HEK293 (cell line): ENCODE data around the gene TMEM9B.

Source experiments
- CTCF ChIA-PET: fragments of 350-600 bp; formaldehyde crosslinking; extraction: SDS; loops from one replicate; lab custom pipeline; 2021; ENCODE audit warnings: antibody characterized with exemption; lab: Yijun Ruan, JAX
- POLR2A ChIA-PET: fragments of 300-600 bp; formaldehyde crosslinking; extraction: SDS; loops from one replicate; lab custom pipeline; 2020; ENCODE audit warnings: antibody characterized with exemption, inconsistent platforms; lab: Yijun Ruan, JAX
- H3K27ac ChIP-seq: fragments of 200-500 bp; sonication (Bioruptor generic); 2 replicates; pipeline ENCODE4 v1.5.1; 2014; ENCODE audit warnings: low read depth, low read length, control low read depth, inconsistent platforms; ENCODE audit errors: extremely low read depth
- H3K36me3 ChIP-seq, 2 experiments: fragments of 200-500 bp in 1 of 2; sonication (Bioruptor generic) in 1 of 2; 1 replicate in 1 of 2; 2 replicates in 1 of 2; pipeline ENCODE4 v1.5.1; 2014 to 2017; ENCODE audit warnings: inconsistent platforms in 2 of 2, low read length in 2 of 2; ENCODE audit not compliant: control insufficient read depth in 2 of 2, insufficient read depth in 1 of 2
- H3K4me1 ChIP-seq: fragments of 200-500 bp; sonication (Bioruptor generic); 2 replicates; pipeline ENCODE4 v1.5.1; 2014; ENCODE audit warnings: mild to moderate bottlenecking, low read length, inconsistent platforms; ENCODE audit not compliant: control insufficient read depth, insufficient read depth
- H3K4me3 ChIP-seq: 2 replicates; pipeline ENCODE4 v1.5.1; 2011; ENCODE audit warnings: low read depth, mild to moderate bottlenecking, control low read depth, low read length, moderate library complexity
- H3K9me3 ChIP-seq: fragments of 200-500 bp; sonication (Bioruptor generic); 2 replicates; pipeline ENCODE4 v1.5.1; 2014; ENCODE audit warnings: low read depth, low read length, inconsistent platforms; ENCODE audit not compliant: control insufficient read depth, insufficient read depth
- GLI2 ChIP-seq: fragments of 450-650 bp; formaldehyde crosslinking; IDR thresholded peaks from 2 replicates; pipeline ENCODE4; 2017; ENCODE audit warnings: missing biosample characterization, missing genetic modification characterization, low read depth, borderline replicate concordance
- MEIS1 ChIP-seq: sonication (generic); formaldehyde crosslinking; IDR thresholded peaks from 2 replicates; pipeline ENCODE4 v1.8.1; 2022; ENCODE audit warnings: missing genetic modification reagents, mild to moderate bottlenecking, borderline replicate concordance
- ZNF140 ChIP-seq: fragments of 450-650 bp; formaldehyde crosslinking; IDR thresholded peaks from 2 replicates; pipeline ENCODE4 v1.5.1; 2016; ENCODE audit warnings: missing biosample characterization, missing genetic modification characterization
- ZNF184 ChIP-seq: fragments of 450-650 bp; IDR thresholded peaks from 2 replicates; pipeline ENCODE4 v1.5.1; 2018; ENCODE audit warnings: missing biosample characterization, mild to moderate bottlenecking, missing genetic modification characterization
- ZNF302 ChIP-seq: fragments of 450-650 bp; formaldehyde crosslinking; IDR thresholded peaks from 2 replicates; pipeline ENCODE4 v1.5.1; 2016; ENCODE audit warnings: missing biosample characterization, missing genetic modification characterization, low read depth
- ZNF433 ChIP-seq: fragments of 450-650 bp; formaldehyde crosslinking; IDR thresholded peaks from 2 replicates; pipeline ENCODE4 v1.5.1; 2016; ENCODE audit warnings: missing biosample characterization, missing genetic modification characterization, low read depth
- ZNF48 ChIP-seq: fragments of 450-650 bp; formaldehyde crosslinking; IDR thresholded peaks from 2 replicates; pipeline ENCODE4 v1.5.1; 2016; ENCODE audit warnings: missing biosample characterization, missing genetic modification characterization
- ZNF558 ChIP-seq: fragments of 450-650 bp; formaldehyde crosslinking; IDR thresholded peaks from 2 replicates; pipeline ENCODE4 v1.5.1; 2016; ENCODE audit warnings: missing biosample characterization, missing genetic modification characterization
- ZNF600 ChIP-seq: fragments of 450-650 bp; formaldehyde crosslinking; IDR thresholded peaks from 2 replicates; pipeline ENCODE4 v1.5.1; 2016; ENCODE audit warnings: missing biosample characterization, missing genetic modification characterization
- TF ChIP-seq, protein P1 (sequence below): fragments of 450-650 bp; formaldehyde crosslinking; IDR thresholded peaks from 2 replicates; pipeline ENCODE4 v1.5.1; 2016; ENCODE audit warnings: missing biosample characterization, missing genetic modification characterization
- TF ChIP-seq, protein P2 (sequence below): fragments of 450-650 bp; formaldehyde crosslinking; IDR thresholded peaks from 2 replicates; pipeline ENCODE4 v1.5.1; 2016; ENCODE audit warnings: missing biosample characterization, missing genetic modification characterization
- TF ChIP-seq, protein P3 (sequence below): fragments of 450-650 bp; formaldehyde crosslinking; IDR thresholded peaks from 2 replicates; pipeline ENCODE4 v1.5.1; 2016; ENCODE audit warnings: missing biosample characterization, missing genetic modification characterization
- TF ChIP-seq, protein P4 (sequence below): fragments of 450-650 bp; formaldehyde crosslinking; conservative IDR thresholded peaks from 2 replicates; pipeline ENCODE4 v1.5.1; 2016; ENCODE audit warnings: low read depth, missing biosample characterization, missing genetic modification characterization

TMEM9B gene

GRCh38 chr11:8925711-8926110 is 38.5 kb downstream of the TMEM9B start:
- CTCF ChIA-PET = interaction anchor here (1.2 to 1.4 kb wide), 2 partner anchors 10 to 34 kb away, joined by 4 to 7 read pairs; no protein-coding TSS in a partner anchor
- POLR2A ChIA-PET = interaction anchor here (1.4 kb wide), 1 partner anchor 8 kb away, joined by 3 read pairs; no protein-coding TSS in a partner anchor

DNA sequence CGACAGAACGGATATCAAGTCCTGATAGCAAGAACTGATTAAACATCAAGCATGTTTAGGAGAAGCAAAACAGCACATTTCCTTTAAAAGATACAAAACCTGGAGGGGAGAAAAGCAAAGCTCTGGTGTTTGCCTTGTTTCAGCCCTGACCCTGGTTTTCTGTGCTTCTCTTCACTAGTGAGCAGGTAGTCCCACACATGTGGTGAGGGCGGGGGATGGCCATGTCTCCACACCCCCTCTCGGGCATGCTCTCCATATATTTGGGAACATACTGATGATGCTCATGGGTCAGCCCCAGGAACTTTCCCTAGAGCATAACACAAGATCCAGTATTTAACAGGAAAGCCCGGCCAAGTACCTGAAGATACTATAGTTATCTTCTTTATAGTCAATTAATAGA is 41.6 kb downstream of the TMEM9B start:
- ChIA-PET CTCF (interaction anchor here (0.7 to 3.4 kb wide), 3 partner anchors 8 to 48 kb away, joined by 3 to 13 read pairs (median 4); no protein-coding TSS in a partner anchor), POLR2A (interaction anchor here (0.9 to 1.6 kb wide), 2 partner anchors 10 to 11 kb away, joined by 3 read pairs; partner anchors contain the start of genes AKIP1 and C11orf16)
- Histone ChIP-seq H3K27ac (no peak overlapping the region), H3K4me1 (no peaks in the 10 kb centered on the region), H3K36me3 (peaks cover 0 to 90% of the 10 kb centered on the region in 2 experiments; a peak in 2 of 3 replicates), H3K9me3 (no peaks in the 10 kb centered on the region), H3K4me3 (no peak overlapping the region)
- TF ChIP-seq ZNF433 (tag by site-specific recombination) (no peak), MEIS1 (CRISPR knock-in tag) (no peak), ZNF184 (tag by site-specific recombination) (no peak), ZNF48 (tag by site-specific recombination) (no peak), ZNF600 (tag by site-specific recombination) (no peak), ZNF302 (no peak)
- TF ChIP-seq, protein P1, sequence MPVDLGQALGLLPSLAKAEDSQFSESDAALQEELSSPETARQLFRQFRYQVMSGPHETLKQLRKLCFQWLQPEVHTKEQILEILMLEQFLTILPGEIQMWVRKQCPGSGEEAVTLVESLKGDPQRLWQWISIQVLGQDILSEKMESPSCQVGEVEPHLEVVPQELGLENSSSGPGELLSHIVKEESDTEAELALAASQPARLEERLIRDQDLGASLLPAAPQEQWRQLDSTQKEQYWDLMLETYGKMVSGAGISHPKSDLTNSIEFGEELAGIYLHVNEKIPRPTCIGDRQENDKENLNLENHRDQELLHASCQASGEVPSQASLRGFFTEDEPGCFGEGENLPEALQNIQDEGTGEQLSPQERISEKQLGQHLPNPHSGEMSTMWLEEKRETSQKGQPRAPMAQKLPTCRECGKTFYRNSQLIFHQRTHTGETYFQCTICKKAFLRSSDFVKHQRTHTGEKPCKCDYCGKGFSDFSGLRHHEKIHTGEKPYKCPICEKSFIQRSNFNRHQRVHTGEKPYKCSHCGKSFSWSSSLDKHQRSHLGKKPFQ (tag by site-specific recombination) = no peak
- TF ChIP-seq, protein P2, sequence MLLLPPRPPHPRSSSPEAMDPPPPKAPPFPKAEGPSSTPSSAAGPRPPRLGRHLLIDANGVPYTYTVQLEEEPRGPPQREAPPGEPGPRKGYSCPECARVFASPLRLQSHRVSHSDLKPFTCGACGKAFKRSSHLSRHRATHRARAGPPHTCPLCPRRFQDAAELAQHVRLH = no peak
- TF ChIP-seq, protein P3, sequence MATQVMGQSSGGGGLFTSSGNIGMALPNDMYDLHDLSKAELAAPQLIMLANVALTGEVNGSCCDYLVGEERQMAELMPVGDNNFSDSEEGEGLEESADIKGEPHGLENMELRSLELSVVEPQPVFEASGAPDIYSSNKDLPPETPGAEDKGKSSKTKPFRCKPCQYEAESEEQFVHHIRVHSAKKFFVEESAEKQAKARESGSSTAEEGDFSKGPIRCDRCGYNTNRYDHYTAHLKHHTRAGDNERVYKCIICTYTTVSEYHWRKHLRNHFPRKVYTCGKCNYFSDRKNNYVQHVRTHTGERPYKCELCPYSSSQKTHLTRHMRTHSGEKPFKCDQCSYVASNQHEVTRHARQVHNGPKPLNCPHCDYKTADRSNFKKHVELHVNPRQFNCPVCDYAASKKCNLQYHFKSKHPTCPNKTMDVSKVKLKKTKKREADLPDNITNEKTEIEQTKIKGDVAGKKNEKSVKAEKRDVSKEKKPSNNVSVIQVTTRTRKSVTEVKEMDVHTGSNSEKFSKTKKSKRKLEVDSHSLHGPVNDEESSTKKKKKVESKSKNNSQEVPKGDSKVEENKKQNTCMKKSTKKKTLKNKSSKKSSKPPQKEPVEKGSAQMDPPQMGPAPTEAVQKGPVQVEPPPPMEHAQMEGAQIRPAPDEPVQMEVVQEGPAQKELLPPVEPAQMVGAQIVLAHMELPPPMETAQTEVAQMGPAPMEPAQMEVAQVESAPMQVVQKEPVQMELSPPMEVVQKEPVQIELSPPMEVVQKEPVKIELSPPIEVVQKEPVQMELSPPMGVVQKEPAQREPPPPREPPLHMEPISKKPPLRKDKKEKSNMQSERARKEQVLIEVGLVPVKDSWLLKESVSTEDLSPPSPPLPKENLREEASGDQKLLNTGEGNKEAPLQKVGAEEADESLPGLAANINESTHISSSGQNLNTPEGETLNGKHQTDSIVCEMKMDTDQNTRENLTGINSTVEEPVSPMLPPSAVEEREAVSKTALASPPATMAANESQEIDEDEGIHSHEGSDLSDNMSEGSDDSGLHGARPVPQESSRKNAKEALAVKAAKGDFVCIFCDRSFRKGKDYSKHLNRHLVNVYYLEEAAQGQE (tag by site-specific recombination) = no peak
- TF ChIP-seq, all 188 proteins: peak for 0

More at GRCh38 chr11:8925711-8926110, 38.5 kb downstream of the TMEM9B start:
- Histone ChIP-seq H3K27ac (no peak overlapping the region), H3K36me3 (peaks cover 0 to 63% of the 10 kb centered on the region in 2 experiments; a peak in 1 of 3 replicates), H3K9me3 (no peaks in the 10 kb centered on the region), H3K4me1 (no peaks in the 10 kb centered on the region), H3K4me3 (no peak overlapping the region)
- no peak for TF ChIP-seq GLI2
- TF ChIP-seq, protein P4, sequence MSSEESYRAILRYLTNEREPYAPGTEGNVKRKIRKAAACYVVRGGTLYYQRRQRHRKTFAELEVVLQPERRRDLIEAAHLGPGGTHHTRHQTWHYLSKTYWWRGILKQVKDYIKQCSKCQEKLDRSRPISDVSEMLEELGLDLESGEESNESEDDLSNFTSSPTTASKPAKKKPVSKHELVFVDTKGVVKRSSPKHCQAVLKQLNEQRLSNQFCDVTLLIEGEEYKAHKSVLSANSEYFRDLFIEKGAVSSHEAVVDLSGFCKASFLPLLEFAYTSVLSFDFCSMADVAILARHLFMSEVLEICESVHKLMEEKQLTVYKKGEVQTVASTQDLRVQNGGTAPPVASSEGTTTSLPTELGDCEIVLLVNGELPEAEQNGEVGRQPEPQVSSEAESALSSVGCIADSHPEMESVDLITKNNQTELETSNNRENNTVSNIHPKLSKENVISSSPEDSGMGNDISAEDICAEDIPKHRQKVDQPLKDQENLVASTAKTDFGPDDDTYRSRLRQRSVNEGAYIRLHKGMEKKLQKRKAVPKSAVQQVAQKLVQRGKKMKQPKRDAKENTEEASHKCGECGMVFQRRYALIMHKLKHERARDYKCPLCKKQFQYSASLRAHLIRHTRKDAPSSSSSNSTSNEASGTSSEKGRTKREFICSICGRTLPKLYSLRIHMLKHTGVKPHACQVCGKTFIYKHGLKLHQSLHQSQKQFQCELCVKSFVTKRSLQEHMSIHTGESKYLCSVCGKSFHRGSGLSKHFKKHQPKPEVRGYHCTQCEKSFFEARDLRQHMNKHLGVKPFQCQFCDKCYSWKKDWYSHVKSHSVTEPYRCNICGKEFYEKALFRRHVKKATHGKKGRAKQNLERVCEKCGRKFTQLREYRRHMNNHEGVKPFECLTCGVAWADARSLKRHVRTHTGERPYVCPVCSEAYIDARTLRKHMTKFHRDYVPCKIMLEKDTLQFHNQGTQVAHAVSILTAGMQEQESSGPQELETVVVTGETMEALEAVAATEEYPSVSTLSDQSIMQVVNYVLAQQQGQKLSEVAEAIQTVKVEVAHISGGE (tag by site-specific recombination) = no peak
- no peak for TF ChIP-seq ZNF558 (tag by site-specific recombination)
- TF ChIP-seq ZNF140 (tag by site-specific recombination) = no peak
